ENCODE data around the gene SPATA18. TPM values are rescaled to one million over a fixed set of nuclear protein-coding genes. Genes with fewer than 3 reads are reported as not detected.

SPATA18 gene
- total and polyA plus RNA-seq, 4 donors = 0.03 to 1.1 (median 0.40) TPM

GRCh38 chr4:52107336-52107735 lies 56.2 kb downstream of the SPATA18 start:
- Histone ChIP-seq H3K4me3 (ENCODE audit: low read depth in 1 of 3, low read length in 3 of 3) (no peak overlapping the region), H3K27me3 (ENCODE audit: control insufficient read depth in 4 of 4, insufficient read depth in 4 of 4, low read length in 3 of 4) (no peaks in the 10 kb centered on the region), H3K9ac (ENCODE audit: low read depth in 1 of 2, low read length in 2 of 2) (no peak overlapping the region), H3K36me3 (ENCODE audit: control insufficient read depth in 4 of 4, insufficient read depth in 3 of 4, low read depth in 1 of 4, low read length in 3 of 4) (no peaks in the 10 kb centered on the region), H3K4me1 (ENCODE audit: control insufficient read depth in 4 of 4, insufficient read depth in 4 of 4, low read length in 3 of 4) (no peaks in the 10 kb centered on the region), H3K27ac (ENCODE audit: low read depth in 1 of 2, low read length in 2 of 2) (no peak overlapping the region), H3K9me3 (ENCODE audit: control insufficient read depth in 4 of 4, low read length in 3 of 4) (no peaks in the 10 kb centered on the region)
- 80% methylated on average over 3 of the region's 3 CpGs for WGBS
- no peak for DNase-seq (ENCODE audit: low spot score)
- no peak for TF ChIP-seq HNF4A (conservative IDR thresholded peaks at IDR 0.05)
- no peak for TF ChIP-seq ATF3 (IDR thresholded peaks at IDR 0.05)
- no peak for TF ChIP-seq YY1 (IDR thresholded peaks at IDR 0.05)
- TF ChIP-seq REST (IDR thresholded peaks at IDR 0.05) = no peak
- no peak for TF ChIP-seq ZBTB33 (IDR thresholded peaks at IDR 0.05)
- TF ChIP-seq, protein P1, sequence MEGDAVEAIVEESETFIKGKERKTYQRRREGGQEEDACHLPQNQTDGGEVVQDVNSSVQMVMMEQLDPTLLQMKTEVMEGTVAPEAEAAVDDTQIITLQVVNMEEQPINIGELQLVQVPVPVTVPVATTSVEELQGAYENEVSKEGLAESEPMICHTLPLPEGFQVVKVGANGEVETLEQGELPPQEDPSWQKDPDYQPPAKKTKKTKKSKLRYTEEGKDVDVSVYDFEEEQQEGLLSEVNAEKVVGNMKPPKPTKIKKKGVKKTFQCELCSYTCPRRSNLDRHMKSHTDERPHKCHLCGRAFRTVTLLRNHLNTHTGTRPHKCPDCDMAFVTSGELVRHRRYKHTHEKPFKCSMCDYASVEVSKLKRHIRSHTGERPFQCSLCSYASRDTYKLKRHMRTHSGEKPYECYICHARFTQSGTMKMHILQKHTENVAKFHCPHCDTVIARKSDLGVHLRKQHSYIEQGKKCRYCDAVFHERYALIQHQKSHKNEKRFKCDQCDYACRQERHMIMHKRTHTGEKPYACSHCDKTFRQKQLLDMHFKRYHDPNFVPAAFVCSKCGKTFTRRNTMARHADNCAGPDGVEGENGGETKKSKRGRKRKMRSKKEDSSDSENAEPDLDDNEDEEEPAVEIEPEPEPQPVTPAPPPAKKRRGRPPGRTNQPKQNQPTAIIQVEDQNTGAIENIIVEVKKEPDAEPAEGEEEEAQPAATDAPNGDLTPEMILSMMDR (IDR thresholded peaks at IDR 0.05; ENCODE audit: low read depth, low read length, missing input control) = no peak
- no peak for TF ChIP-seq FOXA2 (IDR thresholded peaks at IDR 0.05)
- TF ChIP-seq TAF1 (conservative IDR thresholded peaks at IDR 0.05) = no peak

GRCh38 chr4:52107745-52108144 lies 56.6 kb downstream of the SPATA18 start:
- Histone ChIP-seq H3K27me3 (ENCODE audit: control insufficient read depth in 4 of 4, insufficient read depth in 4 of 4, low read length in 3 of 4) (no peaks in the 10 kb centered on the region), H3K4me1 (ENCODE audit: control insufficient read depth in 4 of 4, insufficient read depth in 4 of 4, low read length in 3 of 4) (no peaks in the 10 kb centered on the region), H3K4me3 (ENCODE audit: low read depth in 1 of 3, low read length in 3 of 3) (no peak overlapping the region), H3K36me3 (ENCODE audit: control insufficient read depth in 4 of 4, insufficient read depth in 3 of 4, low read depth in 1 of 4, low read length in 3 of 4) (no peaks in the 10 kb centered on the region), H3K27ac (ENCODE audit: low read depth in 1 of 2, low read length in 2 of 2) (no peak overlapping the region), H3K9me3 (ENCODE audit: control insufficient read depth in 4 of 4, low read length in 3 of 4) (no peaks in the 10 kb centered on the region), H3K9ac (ENCODE audit: low read depth in 1 of 2, low read length in 2 of 2) (no peak overlapping the region)
- 72% methylated on average over 1 of the region's 1 CpG for WGBS
- no peak for TF ChIP-seq GABPA (IDR thresholded peaks at IDR 0.05 in 1 of 2, conservative IDR thresholded peaks at IDR 0.05 in 1 of 2)
- no peak for TF ChIP-seq FOXA1 (IDR thresholded peaks at IDR 0.05)
- no peak for TF ChIP-seq FOXA2 (IDR thresholded peaks at IDR 0.05)
- TF ChIP-seq MAX (IDR thresholded peaks at IDR 0.05) = no peak
- TF ChIP-seq RAD21 (IDR thresholded peaks at IDR 0.05) = no peak
- no peak for TF ChIP-seq HNF4G (IDR thresholded peaks at IDR 0.05)
- TF ChIP-seq EGR1 (IDR thresholded peaks at IDR 0.05; ENCODE audit: low read depth in 2 of 2) = no peak
- TF ChIP-seq RXRA (IDR thresholded peaks at IDR 0.05) = no peak
- no peak for TF ChIP-seq NR2F2 (IDR thresholded peaks at IDR 0.05)
- TF ChIP-seq JUND (IDR thresholded peaks at IDR 0.05) = no peak
- no peak for TF ChIP-seq TAF1 (conservative IDR thresholded peaks at IDR 0.05)
- no peak for TF ChIP-seq ATF3 (IDR thresholded peaks at IDR 0.05)
- TF ChIP-seq SP1 (IDR thresholded peaks at IDR 0.05) = no peak
- TF ChIP-seq ZBTB33 (IDR thresholded peaks at IDR 0.05) = no peak
- TF ChIP-seq YY1 (IDR thresholded peaks at IDR 0.05) = no peak
- no peak for DNase-seq (ENCODE audit: low spot score)
